Measurements from ENCODE around the gene PPP1R16B. TPM values are rescaled to one million over a fixed set of nuclear protein-coding genes. Genes with fewer than 3 reads are reported as not detected.

Gene PPP1R16B
- total RNA-seq: 0.12 and 5.3 TPM in 2 replicates

GRCh38 chr20:38805502-38805957 lies at the start of gene PPP1R16B:
Gene PPP1R16B (plus strand): TSS chr20:38805697. CDS start chr20:38835926, 30,229 bp downstream.

GRCh38 chr20:38926142-38926933 lies 120.8 kb downstream of the PPP1R16B start, which contains the start of gene FAM83D:
Gene FAM83D (plus strand): TSS chr20:38926417. CDS start chr20:38926443, 26 bp downstream.

GRCh38 chr20:38962044-38962927 lies 156.8 kb downstream of the PPP1R16B start, which contains the start of gene DHX35:
Gene DHX35 (plus strand): TSS chr20:38962344. CDS start chr20:38962368, 24 bp downstream.

Other genes starting within 250 kb of the PPP1R16B start
- not detected in 2 replicates for gene ADIG, start 224.5 kb upstream of the PPP1R16B start, total RNA-seq
- under 0.01 TPM in 1 of 2 replicates, not detected in the other for gene ARHGAP40, start 203.9 kb upstream of the PPP1R16B start, total RNA-seq
- gene SLC32A1, start 81.2 kb upstream of the PPP1R16B start, total RNA-seq: not detected in 2 replicates
- gene ACTR5, start 57.2 kb upstream of the PPP1R16B start, total RNA-seq: 7.6 and 8.9 TPM in 2 replicates
- 17.7 and 48.3 TPM in 2 replicates for gene FAM83D, start 120.7 kb downstream of the PPP1R16B start, total RNA-seq
- gene DHX35, start 156.6 kb downstream of the PPP1R16B start, total RNA-seq: 15.2 and 16.7 TPM in 2 replicates